Skeletal muscle tissue (tissue), 1 donor: ENCODE results near the gene FAM217A. TPM values are rescaled to one million over a fixed set of nuclear protein-coding genes. Genes with fewer than 3 reads are reported as not detected.

Experiments
- total RNA-seq: library from RNA; depleted of rRNA; stranded (reverse); fragments of >200 nt; gene quantifications from one replicate; pipeline ENCODE4 v1.2.3, GENCODE V29; 2014

FAM217A gene
- total RNA-seq, 1 donor from 2014 or later = not detected

Other genes with a start within 250 kb of the FAM217A start
- gene FAM50B, start 229.8 kb downstream of the FAM217A start, total RNA-seq = 12.0 TPM
- gene ECI2, start 56.4 kb upstream of the FAM217A start, total RNA-seq = 48.0 TPM